K562 (cell line): ENCODE data around the gene FPR1. TPM values are rescaled to one million over a fixed set of nuclear protein-coding genes. Genes with fewer than 3 reads are reported as not detected.

Experiments used
- ARID2 ChIP-seq: fragments of 450-650 bp; IDR thresholded peaks from 2 replicates; pipeline ENCODE4 v1.6.1; 2017; ENCODE audit warnings: antibody characterized with exemption, mild to moderate bottlenecking
- C11orf30 ChIP-seq: fragments of 450-650 bp; IDR thresholded peaks from 2 replicates; pipeline ENCODE4 v1.6.1; 2016; ENCODE audit warnings: low read depth, mild to moderate bottlenecking
- CREM ChIP-seq: IDR thresholded peaks from 2 replicates; pipeline ENCODE4 v1.6.1; 2014; ENCODE audit warnings: antibody characterized with exemption, low read depth
- GTF2B ChIP-seq: IDR thresholded peaks from 2 replicates; pipeline ENCODE4 v1.6.1; 2011; ENCODE audit not compliant: insufficient read length; ENCODE audit errors: extremely low read depth
- HMGN3 ChIP-seq: IDR thresholded peaks from 2 replicates; pipeline ENCODE4 v1.6.1; 2011; ENCODE audit warnings: borderline replicate concordance, low read depth, mild to moderate bottlenecking, mixed read lengths, low read length; ENCODE audit not compliant: insufficient read length; ENCODE audit errors: extremely low read depth
- MYBL2 ChIP-seq, 2 experiments: fragments of 450-650 bp in 1 of 2; sonication (generic) in 1 of 2; formaldehyde crosslinking in 1 of 2; IDR thresholded peaks; 2 replicates each; pipeline versions ENCODE4 v1.6.1 to v1.8.1; 2017 to 2022; ENCODE audit warnings: borderline replicate concordance in 1 of 2, inconsistent platforms in 1 of 2, low read depth in 1 of 2, mild to moderate bottlenecking in 1 of 2, missing genetic modification reagents in 1 of 2, moderate library complexity in 1 of 2
- PYGO2 ChIP-seq: fragments of 450-650 bp; IDR thresholded peaks from 2 replicates; pipeline ENCODE4 v1.6.1; 2016; ENCODE audit warnings: mild to moderate bottlenecking, missing genetic modification characterization, moderate library complexity, missing compliant biosample characterization
- TAF7 ChIP-seq: fragments of 450-650 bp; IDR thresholded peaks from 2 replicates; pipeline ENCODE4 v1.6.1; 2016; ENCODE audit warnings: missing genetic modification characterization, missing compliant biosample characterization
- TEAD2 ChIP-seq: fragments of 450-650 bp; IDR thresholded peaks from 2 replicates; pipeline ENCODE4 v1.6.1; 2016; ENCODE audit warnings: missing genetic modification characterization, control low read depth, missing compliant biosample characterization
- ZFPM2 ChIP-seq: fragments of 250-450 bp; sonication (Bioruptor Pico); IDR thresholded peaks from 2 replicates; pipeline ENCODE4 v1.5.1; 2022; ENCODE audit warnings: mild to moderate bottlenecking
- polyA plus RNA-seq, 8 experiments: library from polyadenylated mRNA; depleted of rRNA in 4 of 8; stranded (reverse) in 5 of 8; unstranded in 3 of 8; fragments of >200 nt; fragmentation: Nextera tagmentation in 2 of 8; fragmentation: Illumina TruSeq in 1 of 8; extraction: Ambion mirVana in 2 of 8; extraction: Trizol in 1 of 8; gene quantifications; 2 replicates each; pipeline versions ENCODE4 v1.2.1 to v1.2.3, GENCODE V29; 2011 to 2014; ENCODE audit warnings: inconsistent platforms in 1 of 8, missing spikeins in 1 of 8
- total RNA-seq, 7 experiments: library from RNA; depleted of rRNA in 6 of 7; stranded (reverse); fragments of >200 nt in 6 of 7; fragmentation: Illumina TruSeq in 2 of 7; extraction: Trizol in 2 of 7; gene quantifications; 2 replicates each; pipeline versions ENCODE4 v1.2.1 to v1.2.3, GENCODE V29; 2011 to 2021; ENCODE audit warnings: low replicate concordance in 1 of 7
- TF ChIP-seq, protein P1 (sequence below): sonication (generic); formaldehyde crosslinking; IDR thresholded peaks from 2 replicates; pipeline ENCODE4 v1.8.1; 2023; ENCODE audit warnings: mild to moderate bottlenecking, missing genetic modification reagents
- TF ChIP-seq, protein P2 (sequence below), 2 experiments: fragments of 450-650 bp; IDR thresholded peaks; 2 replicates each; pipeline ENCODE4 v1.6.1; 2016; ENCODE audit warnings: mild to moderate bottlenecking in 2 of 2, borderline replicate concordance in 1 of 2, low read depth in 1 of 2, moderate library complexity in 1 of 2
- TF ChIP-seq, protein P3 (sequence below): fragments of 450-650 bp; IDR thresholded peaks from 2 replicates; pipeline ENCODE4 v1.7.0; 2016; ENCODE audit warnings: borderline replicate concordance

The FPR1 gene
- total and polyA plus RNA-seq, 9 of the 15 experiments (the other 6 are each of a cell fraction or from before 2014, with no cell fraction given), result 0.06 to 0.25 (median 0.14) TPM; not detected in 4

- TF ChIP-seq, protein P1, sequence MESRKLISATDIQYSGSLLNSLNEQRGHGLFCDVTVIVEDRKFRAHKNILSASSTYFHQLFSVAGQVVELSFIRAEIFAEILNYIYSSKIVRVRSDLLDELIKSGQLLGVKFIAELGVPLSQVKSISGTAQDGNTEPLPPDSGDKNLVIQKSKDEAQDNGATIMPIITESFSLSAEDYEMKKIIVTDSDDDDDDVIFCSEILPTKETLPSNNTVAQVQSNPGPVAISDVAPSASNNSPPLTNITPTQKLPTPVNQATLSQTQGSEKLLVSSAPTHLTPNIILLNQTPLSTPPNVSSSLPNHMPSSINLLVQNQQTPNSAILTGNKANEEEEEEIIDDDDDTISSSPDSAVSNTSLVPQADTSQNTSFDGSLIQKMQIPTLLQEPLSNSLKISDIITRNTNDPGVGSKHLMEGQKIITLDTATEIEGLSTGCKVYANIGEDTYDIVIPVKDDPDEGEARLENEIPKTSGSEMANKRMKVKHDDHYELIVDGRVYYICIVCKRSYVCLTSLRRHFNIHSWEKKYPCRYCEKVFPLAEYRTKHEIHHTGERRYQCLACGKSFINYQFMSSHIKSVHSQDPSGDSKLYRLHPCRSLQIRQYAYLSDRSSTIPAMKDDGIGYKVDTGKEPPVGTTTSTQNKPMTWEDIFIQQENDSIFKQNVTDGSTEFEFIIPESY (CRISPR knock-in tag), result no peak
- TF ChIP-seq, protein P2, sequence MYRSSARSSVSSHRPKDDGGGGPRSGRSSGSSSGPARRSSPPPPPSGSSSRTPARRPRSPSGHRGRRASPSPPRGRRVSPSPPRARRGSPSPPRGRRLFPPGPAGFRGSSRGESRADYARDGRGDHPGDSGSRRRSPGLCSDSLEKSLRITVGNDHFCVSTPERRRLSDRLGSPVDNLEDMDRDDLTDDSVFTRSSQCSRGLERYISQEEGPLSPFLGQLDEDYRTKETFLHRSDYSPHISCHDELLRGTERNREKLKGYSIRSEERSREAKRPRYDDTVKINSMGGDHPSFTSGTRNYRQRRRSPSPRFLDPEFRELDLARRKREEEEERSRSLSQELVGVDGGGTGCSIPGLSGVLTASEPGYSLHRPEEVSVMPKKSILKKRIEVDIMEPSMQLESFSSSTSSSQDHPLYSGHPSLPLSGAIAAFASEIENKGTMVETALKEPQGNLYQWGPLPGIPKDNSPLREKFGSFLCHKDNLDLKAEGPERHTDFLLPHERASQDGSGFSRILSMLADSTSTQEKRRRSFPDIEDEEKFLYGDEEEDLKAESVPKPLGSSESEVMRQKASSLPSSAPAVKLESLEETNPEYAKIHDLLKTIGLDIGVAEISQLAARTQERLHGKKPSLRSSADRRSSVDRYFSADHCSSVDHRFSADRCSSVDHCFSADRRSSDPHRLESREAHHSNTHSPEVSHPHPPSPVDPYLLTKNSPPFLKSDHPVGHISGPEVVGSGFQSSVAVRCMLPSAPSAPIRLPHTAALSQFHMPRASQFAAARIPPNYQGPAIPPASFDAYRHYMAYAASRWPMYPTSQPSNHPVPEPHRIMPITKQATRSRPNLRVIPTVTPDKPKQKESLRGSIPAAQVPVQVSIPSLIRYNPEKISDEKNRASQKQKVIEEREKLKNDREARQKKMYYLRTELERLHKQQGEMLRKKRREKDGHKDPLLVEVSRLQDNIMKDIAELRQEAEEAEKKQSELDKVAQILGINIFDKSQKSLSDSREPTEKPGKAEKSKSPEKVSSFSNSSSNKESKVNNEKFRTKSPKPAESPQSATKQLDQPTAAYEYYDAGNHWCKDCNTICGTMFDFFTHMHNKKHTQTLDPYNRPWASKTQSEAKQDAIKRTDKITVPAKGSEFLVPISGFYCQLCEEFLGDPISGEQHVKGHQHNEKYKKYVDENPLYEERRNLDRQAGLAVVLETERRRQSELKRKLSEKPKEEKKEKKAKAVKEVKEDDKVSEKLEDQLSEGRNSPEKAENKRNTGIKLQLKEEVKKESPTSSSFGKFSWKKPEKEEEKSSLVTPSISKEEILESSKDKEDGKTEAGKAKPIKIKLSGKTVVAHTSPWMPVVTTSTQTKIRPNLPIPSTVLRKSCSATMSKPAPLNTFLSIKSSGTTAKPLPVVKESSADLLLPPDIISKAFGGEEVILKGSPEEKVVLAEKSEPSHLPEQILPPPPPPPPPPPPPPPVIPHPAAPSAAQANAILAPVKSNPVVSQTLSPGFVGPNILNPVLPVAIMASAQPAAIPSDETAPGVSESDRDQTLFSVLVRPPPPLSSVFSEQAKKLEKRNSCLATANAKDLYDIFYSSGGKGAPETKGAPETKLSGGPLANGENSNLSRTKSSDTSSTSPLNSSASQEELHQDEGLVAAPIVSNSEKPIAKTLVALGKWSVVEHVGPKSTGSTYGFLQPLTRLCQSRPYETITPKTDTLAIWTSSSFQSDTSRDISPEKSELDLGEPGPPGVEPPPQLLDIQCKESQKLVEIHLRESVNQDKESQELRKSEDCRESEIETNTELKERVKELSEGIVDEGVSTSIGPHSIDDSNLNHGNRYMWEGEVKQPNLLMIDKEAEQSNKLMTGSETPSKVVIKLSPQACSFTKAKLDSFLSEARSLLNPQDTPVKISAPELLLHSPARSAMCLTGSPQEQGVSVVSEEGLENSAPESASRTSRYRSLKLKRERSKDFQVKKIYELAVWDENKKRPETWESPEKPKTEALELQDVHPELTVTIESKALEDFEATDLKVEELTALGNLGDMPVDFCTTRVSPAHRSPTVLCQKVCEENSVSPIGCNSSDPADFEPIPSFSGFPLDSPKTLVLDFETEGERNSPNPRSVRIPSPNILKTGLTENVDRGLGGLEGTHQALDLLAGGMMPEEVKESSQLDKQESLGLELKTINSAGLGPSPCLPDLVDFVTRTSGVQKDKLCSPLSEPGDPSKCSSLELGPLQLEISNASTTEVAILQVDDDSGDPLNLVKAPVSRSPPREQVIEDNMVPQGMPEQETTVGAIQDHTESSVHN (IDR thresholded peaks at IDR 0.05; ENCODE audit: borderline replicate concordance in 1 of 2, low read depth in 1 of 2), result no peak
- no peak for TF ChIP-seq ZFPM2 (CRISPR knock-in tag)
- TF ChIP-seq ARID2, result no peak
- TF ChIP-seq HMGN3, result no peak
- TF ChIP-seq CREM, result no peak
- peak; percentile 98 for TF ChIP-seq PYGO2 (tag)
- no peak for TF ChIP-seq C11orf30
- TF ChIP-seq GTF2B, result no peak
- TF ChIP-seq TEAD2, result peak; percentile 97
- TF ChIP-seq, protein P3, sequence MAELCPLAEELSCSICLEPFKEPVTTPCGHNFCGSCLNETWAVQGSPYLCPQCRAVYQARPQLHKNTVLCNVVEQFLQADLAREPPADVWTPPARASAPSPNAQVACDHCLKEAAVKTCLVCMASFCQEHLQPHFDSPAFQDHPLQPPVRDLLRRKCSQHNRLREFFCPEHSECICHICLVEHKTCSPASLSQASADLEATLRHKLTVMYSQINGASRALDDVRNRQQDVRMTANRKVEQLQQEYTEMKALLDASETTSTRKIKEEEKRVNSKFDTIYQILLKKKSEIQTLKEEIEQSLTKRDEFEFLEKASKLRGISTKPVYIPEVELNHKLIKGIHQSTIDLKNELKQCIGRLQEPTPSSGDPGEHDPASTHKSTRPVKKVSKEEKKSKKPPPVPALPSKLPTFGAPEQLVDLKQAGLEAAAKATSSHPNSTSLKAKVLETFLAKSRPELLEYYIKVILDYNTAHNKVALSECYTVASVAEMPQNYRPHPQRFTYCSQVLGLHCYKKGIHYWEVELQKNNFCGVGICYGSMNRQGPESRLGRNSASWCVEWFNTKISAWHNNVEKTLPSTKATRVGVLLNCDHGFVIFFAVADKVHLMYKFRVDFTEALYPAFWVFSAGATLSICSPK, result no peak
- TF ChIP-seq MYBL2 (IDR thresholded peaks at IDR 0.05; ENCODE audit: low read depth), result no peak
- TF ChIP-seq MYBL2 (CRISPR knock-in tag; IDR thresholded peaks at IDR 0.05; ENCODE audit: borderline replicate concordance), result no peak
- TF ChIP-seq TAF7 (tag), result peak; percentile 96
Measured at GRCh38 chr19:51786646-51787494, 35.2 kb upstream of the FPR1 start (continued).
